Stimulated activated CD4-positive, alpha-beta T cell treated with anti-CD3 and anti-CD28 coated beads, Interleukin-2, amount 100 ng/mL, for 4 hours (primary cell): ENCODE results near the gene SLC24A4.

Source experiments
- DNase-seq: peaks from one replicate; pipeline ENCODE4 v3.0.0-alpha.2; 2020; ENCODE audit warnings: low read depth

Gene SLC24A4

GRCh38 chr14:92404018-92404417 lies 81.1 kb downstream of the SLC24A4 start:
- DNase-seq: no peak

GRCh38 chr14:92404421-92404820 lies 81.5 kb downstream of the SLC24A4 start:
- DNase-seq: no peak

GRCh38 chr14:92404938-92405337 lies 82.0 kb downstream of the SLC24A4 start:
- DNase-seq: no peak

- no peak for DNase-seq
Measured at GRCh38 chr14:92407410-92407809, 84.4 kb downstream of the SLC24A4 start.

GRCh38 chr14:92409043-92409442 lies 86.1 kb downstream of the SLC24A4 start:
- DNase-seq: no peak

GRCh38 chr14:92411135-92411534 lies 88.2 kb downstream of the SLC24A4 start:
- no peak for DNase-seq

- no peak for DNase-seq
Measured at GRCh38 chr14:92411941-92412340, 89.0 kb downstream of the SLC24A4 start.

- DNase-seq: no peak
Measured at GRCh38 chr14:92412912-92413311, 89.9 kb downstream of the SLC24A4 start.

GRCh38 chr14:92413379-92413778 lies 90.4 kb downstream of the SLC24A4 start:
- no peak for DNase-seq

GRCh38 chr14:92414690-92415445 lies 91.9 kb downstream of the SLC24A4 start:
- no peak for DNase-seq

- DNase-seq: no peak
Measured at GRCh38 chr14:92415969-92416368, 93.0 kb downstream of the SLC24A4 start.

GRCh38 chr14:92416544-92416943 lies 93.6 kb downstream of the SLC24A4 start:
- no peak for DNase-seq

GRCh38 chr14:92417759-92418158 lies 94.8 kb downstream of the SLC24A4 start:
- DNase-seq: no peak

- no peak for DNase-seq
Measured at GRCh38 chr14:92421751-92422150, 98.8 kb downstream of the SLC24A4 start.

- no peak for DNase-seq
Measured at GRCh38 chr14:92425101-92425500, 102.1 kb downstream of the SLC24A4 start.

GRCh38 chr14:92426237-92426636 lies 103.3 kb downstream of the SLC24A4 start:
- no peak for DNase-seq

GRCh38 chr14:92427096-92427495 lies 104.1 kb downstream of the SLC24A4 start:
- no peak for DNase-seq

- no peak for DNase-seq
Measured at GRCh38 chr14:92430686-92431085, 107.7 kb downstream of the SLC24A4 start.

- no peak for DNase-seq
Measured at GRCh38 chr14:92431199-92431725, 108.3 kb downstream of the SLC24A4 start.

GRCh38 chr14:92433407-92433806 lies 110.4 kb downstream of the SLC24A4 start:
- DNase-seq: no peak

- no peak for DNase-seq
Measured at GRCh38 chr14:92435154-92435553, 112.2 kb downstream of the SLC24A4 start.

GRCh38 chr14:92436115-92436776 lies 113.3 kb downstream of the SLC24A4 start:
- DNase-seq: no peak

GRCh38 chr14:92437309-92437708 lies 114.3 kb downstream of the SLC24A4 start:
- no peak for DNase-seq
